HG03159 (cell line): ENCODE data around the gene TNS1.
"Not testable (repeated sequence)": the region's sequence is repeated elsewhere in the genome, so short reads cannot be mapped to it uniquely, and the experiment has no call there.

Experiments
- ATAC-seq: cut with Tn5 transposase; IDR thresholded peaks from one replicate; pipeline ENCODE4 v1.9.1; 2021; ENCODE audit warnings: mild to moderate bottlenecking, moderate library complexity; ENCODE audit not compliant: unreplicated experiment

Gene TNS1

DNA sequence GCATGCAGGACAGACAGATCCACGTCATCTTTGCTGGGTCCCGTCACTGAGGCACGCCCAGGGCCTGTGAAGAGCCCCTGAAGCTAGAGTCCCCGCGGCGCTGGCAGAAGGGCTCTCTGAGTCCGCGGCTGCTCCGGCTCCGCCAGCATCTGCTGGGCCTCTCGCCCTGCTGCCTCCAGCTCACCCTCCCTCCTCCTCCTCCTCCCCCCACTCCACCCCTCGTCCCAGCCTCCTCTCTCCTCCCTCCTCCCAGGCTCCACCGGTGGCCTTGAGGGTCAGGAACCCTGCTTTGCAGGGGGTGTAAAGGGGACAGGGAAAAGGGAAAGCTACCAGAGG lies at the start of gene TNS1:
TNS1 (minus strand) TSS at position 151 of the 336 bp plus-strand sequence; CDS start at position 28, 123 bp downstream.
- no peak for ATAC-seq

DNA sequence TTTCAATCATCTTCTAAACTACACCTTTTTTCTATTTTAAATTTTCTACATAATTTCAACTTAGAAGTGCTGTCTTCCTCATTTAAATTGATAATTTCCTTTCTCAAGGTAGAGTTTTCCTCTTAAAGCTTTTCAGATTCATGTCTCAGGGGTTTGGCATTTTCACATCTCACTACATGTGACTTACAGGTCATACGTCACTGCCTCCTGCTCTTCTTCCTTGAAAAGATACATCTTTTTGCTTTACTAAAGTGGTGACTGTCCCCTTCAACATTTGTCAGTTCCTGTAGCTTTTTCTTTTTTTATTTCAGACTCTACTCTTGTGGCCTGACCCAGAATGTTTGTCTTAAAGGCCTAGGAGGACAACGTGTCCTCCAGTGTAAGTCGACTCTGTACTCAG lies 49.1 kb upstream of the TNS1 start:
- no peak for ATAC-seq

DNA sequence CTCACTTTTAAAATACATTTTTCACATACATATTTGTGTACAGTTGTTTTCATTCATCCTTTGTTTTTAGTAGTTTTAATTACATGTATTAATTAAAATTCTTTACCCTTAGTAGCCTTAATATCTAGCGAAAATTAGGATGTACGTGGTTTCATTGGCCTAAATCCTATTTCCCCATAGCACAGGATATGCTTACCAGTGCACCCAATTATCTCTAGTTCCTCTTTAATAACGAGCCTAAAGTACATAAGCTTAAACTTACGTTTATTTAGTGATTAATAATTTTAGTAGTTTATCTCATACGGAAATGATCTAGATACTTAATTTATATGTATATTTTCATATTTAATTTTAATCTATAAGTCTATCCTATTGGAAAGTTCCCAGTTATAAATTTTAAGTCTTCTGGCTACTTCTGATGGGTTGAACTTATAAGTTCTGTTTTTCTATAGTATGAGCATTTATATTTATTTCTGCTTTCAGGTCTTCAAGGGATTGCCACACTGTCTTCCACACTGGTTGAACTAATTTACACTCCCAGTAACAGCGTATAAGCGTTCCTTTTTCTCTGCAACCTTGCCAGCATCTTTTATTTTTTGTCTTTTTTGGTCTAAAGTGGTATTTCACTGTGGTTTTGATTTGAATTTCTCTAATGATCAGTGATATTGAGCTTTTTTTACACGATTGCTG lies 44.9 kb upstream of the TNS1 start:
- ATAC-seq, result no peak

DNA sequence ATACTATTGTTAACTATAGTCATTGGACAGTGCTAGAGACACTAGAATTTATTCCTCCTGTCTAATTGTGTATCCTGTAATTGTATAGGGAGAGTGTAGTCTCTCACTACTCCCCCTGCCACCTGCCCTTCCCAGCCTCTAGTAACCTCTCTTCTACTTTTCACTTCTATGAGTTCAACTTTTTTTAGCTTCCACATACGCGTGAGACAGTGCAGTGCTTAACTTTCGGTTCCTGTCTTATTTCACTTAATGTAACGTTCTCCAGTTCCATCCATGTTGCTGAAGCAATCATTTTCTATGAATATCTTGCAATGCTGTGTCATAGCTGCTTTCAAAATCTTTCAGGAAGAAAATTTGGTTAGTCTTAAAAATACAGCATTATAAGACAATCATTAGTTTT lies 43.4 kb upstream of the TNS1 start:
- ATAC-seq, result peak; percentile 60

DNA sequence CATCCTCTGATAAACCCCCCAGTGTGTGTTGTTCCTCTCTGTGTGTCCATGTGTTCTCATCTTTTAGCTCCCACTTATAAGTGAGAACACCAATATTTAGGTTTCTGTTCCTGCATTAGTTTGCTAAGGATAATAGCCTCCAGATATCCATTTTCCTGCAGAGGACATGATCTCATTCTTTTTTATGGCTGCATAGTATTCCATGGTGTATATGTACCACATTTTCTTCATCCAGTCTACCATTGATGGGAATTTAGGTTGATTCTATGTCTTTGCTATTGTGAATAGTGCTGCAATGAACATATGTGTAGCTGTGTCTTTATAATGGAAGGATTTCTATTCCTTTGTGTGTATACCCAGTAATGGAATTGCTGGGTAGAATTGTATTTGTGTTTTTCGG lies 41.8 kb upstream of the TNS1 start:
- not testable (repeated sequence) for ATAC-seq

DNA sequence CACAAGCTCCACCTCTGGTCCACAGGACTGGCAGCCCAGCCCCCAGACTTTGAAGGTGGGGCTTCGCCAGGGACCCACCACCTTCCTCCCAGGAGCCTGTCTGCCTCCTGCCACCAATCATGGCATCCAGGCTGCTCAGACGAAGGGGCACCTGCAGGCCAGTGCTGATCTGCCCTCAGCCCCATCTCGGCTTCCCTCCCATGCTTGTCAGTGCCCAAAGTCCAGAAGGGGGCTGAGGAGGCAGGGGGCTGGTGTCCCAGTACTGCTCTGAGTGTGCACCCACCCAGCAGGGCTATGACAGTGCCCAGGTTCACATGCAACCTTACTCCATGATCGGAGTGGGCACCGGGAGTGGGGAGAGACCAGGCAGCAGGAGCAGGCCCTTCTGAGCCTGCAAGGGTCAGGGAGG lies 40.9 kb upstream of the TNS1 start:
- no peak for ATAC-seq

DNA sequence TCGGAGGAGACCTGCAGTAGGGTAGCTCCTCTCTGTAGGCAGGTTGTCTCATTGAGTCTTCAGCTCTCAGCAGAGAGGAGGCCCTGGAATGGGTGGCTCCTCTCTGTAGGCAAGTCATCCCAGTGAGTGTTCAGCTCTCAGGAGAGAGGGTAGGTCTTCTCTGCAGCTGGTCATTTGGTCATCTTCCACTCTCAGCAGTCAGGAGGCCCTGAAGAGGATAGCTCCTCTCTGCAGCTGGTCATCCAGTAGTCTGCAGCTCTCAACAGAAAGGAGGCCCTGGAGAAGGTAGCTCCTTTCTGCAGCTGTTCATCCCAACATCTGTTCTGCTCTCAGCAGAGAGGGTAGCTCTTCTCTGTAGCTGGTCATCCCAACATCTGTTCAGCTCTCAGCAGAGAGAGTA lies 40.3 kb upstream of the TNS1 start:
- no peak for ATAC-seq

DNA sequence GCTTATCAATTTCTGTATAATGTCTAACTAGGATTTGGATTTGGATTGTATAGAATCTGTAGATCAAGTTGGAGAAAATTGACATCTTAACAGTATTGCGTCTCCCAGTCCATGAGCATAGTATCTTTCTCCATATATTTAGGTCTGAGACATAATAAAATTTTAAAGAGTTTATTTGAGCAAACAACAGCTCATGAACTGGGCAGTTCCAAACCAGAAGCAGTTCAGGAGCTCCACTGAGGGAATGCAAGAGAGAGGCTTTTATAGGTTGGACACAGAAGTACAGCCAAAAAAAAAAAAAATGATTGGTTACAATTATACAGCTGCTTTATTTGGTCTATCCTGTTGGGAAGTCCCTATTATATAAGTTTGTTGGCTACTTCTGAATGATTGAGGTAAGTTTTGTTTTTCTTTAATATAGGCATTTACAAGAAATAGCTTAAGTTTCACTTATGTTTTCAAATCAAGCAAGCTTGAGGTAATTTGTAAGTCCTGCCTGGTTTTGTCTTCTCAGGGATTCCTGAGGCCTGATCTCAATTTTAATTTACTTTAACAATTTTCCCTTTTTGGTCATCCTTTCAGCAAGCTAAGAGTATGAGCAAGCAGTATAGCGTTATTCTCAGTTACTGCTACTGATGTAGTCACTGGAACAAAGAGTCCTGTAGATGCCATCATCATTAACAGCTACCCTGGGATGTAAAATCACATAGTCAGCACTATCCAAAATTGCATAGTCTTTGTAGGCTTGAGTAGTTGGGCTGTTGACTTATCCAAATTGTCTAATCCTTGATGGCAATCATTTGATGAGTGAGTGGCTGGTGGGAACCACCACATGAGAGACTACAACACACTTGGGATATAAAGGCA lies 38.7 kb upstream of the TNS1 start:
- no peak for ATAC-seq

DNA sequence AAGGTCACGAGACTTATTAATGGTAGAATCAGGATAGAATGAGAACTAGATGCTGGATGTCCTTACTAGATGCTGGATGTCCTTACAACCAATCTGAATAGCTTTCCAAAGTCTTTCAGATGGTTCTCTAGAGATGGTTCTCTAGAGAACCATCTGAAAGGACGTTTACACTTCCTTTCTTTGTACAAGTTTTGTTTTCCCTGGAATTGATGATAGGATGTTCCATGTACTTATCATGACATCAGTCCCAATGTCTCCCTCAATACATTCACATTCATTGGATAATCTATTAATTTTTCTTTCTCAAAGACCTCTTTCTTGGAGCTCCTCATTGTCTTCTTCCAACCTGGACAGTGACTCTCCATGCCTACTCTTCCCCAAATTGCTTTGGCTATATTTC lies 38.1 kb upstream of the TNS1 start:
- ATAC-seq, result no peak

DNA sequence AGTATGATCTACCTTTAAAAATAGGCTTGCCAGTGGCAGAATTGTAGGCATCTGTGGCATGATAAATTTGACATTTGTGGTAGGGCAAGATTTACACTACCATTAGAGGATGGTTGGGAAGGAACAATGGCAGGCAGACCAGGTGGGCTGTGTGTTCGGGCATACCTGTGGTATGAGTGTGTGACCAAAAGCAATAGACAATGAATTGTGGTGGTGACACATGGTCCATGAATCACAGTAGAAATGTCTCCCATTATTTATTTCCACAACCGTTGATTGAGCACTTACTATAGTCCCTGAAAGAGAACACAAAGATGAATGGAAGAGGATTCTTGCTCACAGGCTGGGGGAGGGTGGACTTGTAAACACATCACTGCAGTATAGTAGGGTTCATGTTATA lies 36.4 kb upstream of the TNS1 start:
- no peak for ATAC-seq

DNA sequence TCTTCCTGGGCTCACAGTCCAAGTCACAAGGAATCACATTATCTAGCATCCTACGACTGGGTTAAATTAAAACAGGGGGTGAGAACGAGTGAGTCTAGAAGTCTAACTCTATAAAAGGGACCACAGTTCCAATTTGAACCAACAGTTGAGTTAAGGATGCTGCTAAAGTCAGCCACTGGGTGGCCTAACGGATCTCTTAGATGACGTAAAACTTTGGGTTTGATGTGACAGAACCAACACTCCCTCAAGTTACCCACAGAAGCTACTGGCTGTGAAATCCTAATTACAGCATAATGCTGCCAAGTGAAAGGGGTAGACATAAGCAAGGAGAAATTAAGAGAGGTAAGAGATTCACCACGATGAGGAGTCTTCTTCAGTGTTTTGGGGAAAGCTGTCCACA lies 33.6 kb upstream of the TNS1 start:
- no peak for ATAC-seq

DNA sequence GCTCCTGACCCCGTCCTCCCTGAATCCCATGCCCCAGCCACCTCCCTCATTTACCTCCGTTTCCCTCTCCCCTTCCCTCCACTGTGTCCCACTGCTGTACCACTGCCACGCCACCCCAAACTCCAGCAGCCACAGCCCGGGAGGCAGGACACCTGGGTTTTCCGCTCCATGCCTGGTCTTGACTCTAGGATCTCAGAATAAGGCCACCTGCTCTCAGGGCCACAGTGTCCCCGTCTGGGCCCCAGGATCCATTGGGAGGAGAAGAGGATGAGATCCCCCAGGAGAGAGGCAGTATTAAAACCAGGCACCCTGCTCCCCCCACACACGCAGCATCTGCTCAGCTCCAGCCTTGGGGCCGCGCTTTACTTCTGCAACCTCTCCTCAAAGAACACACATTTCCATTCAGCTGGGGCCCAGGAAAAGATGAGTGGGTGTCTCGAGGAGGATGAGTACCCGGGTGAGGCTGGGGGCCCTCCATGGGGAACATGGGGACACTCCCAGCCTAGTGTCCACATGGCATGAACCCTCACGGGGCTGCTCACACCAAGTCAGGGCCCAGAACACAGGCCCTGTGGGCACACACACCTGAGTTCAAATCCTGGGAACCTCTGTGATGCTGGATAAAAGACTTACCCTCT lies 32.8 kb upstream of the TNS1 start:
- no peak for ATAC-seq

DNA sequence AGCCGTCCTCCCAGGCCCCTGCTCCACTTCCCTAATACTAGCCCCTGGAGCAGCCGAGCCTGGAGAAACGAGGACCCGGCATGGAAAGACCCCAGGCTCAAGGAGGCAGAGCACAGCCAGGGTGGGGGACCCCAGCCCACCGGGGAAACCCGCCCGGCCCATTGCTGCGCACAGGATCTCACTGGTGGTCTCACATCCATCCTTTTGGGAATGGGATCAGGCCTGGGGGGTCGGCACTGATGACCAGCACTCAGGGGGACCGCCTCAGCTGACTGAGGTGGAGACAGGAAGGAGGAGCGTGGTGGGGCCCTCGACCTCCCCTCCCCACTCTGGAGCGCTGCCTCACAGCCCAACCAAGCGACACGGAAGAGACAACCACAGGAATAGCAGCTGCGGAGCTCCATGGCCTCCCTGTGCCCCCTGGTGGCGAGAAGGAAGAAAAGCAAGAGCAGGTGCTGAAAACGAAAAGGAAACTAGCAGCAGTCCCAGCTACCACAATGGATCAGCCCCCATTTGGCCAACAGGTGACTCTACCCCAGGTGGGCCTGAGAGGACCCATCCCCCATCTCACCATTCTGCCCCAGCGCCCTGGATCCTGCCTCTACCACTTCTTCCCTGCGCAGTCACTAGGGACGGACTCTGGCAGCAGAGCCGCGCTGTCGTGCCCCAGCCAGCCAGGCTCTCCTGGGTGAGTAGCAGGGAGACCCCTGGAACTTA lies 31.9 kb upstream of the TNS1 start:
- peak; percentile 77 for ATAC-seq

DNA sequence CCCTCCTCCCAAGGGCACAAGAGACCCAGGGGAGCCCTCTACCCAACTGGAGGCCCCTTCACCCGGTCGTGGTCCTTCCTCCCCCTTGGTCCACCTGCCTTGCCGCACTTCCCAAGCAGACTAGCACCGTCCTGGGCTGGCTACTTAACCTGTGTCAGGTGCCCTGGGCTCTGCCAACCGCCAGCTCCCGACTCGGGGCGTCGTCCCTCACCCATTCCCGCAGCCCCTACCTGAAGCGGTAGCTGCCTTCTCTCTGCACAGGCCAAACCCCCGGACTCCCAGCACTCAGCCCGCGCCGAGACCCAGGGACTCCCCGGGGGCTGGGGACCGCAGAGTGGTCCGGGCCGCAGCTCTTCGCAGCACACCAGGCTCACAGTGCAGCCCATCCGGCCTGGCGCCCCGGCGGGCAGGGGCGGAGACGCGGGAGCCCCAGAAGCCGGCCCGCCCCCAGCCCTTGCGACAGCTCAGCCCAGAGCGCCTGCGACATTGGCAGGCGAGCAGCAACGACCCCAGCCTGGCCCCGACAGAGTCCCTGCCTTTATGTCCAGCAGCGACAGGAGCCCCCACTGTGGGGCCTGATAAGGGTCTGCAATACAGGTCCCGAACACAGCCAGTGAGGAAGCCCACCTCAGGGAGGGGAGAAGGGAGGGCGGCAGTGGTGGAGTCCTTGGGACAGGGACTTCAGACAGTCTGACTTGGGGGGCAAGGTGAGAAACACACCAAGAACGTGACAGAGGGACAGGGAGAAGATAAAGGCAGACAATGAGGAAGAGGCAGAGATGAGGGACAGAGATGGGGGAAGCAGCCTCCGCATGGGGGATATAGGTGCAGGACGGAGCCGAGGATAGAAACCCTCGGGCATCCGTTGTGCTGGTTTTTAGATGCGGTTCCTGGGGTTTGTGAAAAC lies 31.0 kb upstream of the TNS1 start:
- ATAC-seq, result no peak

DNA sequence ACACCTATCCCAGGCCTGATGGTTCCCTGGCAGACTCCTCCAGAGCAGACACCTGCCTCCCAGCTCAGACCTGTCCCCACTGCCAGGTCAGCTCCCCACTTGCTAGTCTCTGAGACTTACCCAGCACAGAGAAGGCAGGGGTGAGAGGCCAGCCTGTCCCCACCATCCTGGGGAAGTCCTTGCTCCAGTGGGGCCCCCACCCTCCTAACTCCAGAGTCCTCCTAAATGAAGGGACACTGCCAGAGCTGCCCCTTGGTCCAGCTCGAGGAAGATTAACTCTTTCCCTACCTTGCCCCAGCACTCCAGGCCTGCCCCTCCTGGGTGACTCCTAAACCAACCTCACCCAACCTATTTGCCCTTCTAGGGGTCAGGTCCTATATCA lies 30.4 kb upstream of the TNS1 start:
- ATAC-seq, result no peak

DNA sequence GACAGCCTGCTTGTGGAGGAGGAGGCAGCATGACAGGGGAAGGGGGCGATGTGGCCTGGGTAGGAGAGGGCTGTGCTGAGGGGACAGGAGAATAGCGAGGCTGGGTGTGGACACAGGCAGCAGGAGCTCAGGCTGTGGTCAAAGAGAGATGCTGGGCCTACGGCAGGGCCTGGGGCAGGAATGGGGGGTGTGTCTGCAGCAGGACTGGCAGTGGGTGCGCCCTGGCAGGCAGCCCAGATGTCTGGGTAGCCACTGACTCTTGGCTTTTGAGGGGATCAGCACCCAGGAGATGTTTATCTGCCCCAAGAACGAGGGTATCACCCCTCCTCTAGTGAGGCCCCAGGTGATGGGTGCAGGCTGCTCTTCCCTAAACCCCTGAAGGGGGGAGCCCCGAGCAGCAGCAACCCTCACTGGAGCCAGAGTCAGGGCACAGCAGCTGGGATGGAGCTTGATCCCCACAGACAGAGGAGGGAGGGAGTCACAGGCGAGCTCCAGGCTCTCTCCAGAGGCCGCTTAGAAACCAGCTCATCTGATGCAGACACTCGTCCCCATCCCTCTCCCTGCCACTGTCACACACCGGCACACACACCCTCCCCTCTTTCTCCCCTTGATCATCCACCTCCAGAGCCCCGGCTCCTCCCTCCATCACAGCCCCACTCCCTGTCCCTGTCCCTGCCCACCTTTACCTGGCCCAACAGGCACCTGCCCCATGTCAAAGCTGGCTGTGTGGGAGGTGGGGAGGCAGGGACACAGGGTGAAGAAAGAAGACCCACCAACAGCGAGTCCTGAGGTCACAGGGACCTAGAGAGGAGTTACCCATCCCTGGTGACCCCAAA lies 29.8 kb upstream of the TNS1 start:
- no peak for ATAC-seq

DNA sequence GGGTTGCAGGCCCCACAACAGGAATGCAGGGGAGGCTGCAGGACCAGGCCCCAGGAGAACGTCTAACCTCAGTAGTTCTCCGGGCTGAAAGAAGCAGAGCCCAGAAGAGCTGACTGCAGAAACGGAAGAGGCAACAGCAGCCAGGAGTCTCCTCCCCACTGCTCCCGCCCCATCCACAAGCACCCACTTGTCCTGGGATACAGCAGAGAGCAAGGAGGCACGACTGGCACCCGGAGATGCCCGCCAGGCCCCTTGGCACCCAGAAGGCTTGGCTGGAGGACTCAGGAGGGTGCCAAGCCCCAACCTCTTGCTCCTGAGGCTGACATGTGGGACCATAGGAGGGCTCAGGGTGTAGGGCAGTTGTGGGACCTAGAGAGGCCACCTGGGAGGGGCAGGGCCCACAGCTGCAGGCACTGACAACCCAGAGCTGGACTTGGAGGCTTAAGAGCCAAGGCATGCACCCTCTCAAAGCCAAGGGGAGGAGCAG lies 29.0 kb upstream of the TNS1 start:
- ATAC-seq, result no peak

DNA sequence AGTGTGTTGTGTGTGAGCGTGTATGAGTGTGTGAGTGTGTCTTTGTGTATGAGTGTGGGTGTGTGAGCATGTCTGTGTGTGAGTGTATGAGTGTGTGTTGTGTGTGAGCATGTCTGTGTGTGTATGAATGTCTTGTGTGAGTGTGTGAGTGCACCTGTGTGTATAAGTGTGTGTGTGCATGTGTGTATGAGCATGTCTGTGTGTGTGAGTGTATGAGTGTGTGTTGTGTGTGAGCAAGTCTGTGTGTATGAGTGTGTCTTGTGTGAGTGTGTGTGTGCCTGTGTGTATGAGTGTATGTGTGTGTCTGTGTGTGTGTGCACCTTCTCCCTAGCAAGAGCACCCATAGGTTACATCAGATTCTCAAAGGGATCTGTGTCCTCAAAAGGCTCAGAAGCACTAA lies 28.5 kb upstream of the TNS1 start:
- no peak for ATAC-seq

DNA sequence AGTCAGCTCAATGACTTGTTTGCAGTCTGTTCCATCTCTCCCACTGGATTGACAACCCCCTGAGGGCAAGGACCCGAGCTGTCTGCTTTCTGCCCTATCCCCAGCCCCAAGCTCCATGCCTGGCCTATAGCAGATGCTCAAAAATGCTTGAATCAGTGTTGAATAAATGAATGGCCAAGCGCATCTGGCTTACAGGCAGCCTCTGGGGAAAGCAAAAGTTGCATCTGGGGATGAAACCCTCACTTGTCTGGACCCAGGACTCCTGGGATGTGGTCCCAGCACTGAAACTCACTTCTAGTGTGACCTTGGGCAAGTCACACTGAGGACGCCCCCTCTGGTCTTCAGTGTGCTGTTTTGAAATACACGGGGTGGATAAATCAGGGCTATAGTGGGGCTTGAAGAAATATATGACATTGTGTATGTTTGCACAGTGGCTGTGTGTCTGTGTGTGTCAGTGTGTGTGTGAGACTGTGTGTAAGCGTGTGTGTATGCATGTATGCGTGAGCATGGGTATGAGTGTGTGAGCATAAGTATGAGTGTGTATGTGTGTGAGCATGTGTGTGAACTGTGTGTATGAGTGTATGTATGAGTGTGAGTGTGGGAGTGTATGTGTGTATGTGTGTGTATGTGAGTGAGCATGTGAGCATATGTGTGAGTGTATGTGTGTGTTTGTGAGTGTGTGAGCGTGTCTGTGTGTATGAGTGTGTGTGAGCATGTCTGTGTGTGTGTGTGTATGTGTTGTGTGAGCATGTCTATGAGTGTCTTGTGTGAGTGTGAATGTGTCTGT lies 27.8 kb upstream of the TNS1 start:
- no peak for ATAC-seq
